GM12874 (cell line): ENCODE measurements around the gene LAMC1.

Experiments
- CTCF ChIP-seq: IDR thresholded peaks from 2 replicates; pipeline ENCODE4 v1.5.1; 2011; ENCODE audit warnings: low read depth, mild to moderate bottlenecking, control low read depth, low read length, moderate library complexity; ENCODE audit not compliant: insufficient read depth

LAMC1 gene

GRCh38 chr1:183173828-183174227, 150.6 kb downstream of the LAMC1 start:
- no peak for TF ChIP-seq CTCF

- no peak for TF ChIP-seq CTCF
Measured at GRCh38 chr1:183175631-183176030, 152.4 kb downstream of the LAMC1 start.

GRCh38 chr1:183178545-183178944, 155.3 kb downstream of the LAMC1 start:
- no peak for TF ChIP-seq CTCF

GRCh38 chr1:183179033-183179432, 155.8 kb downstream of the LAMC1 start:
- TF ChIP-seq CTCF: no peak

GRCh38 chr1:183180218-183180617, 157.0 kb downstream of the LAMC1 start:
- no peak for TF ChIP-seq CTCF

GRCh38 chr1:183180634-183181056, 157.4 kb downstream of the LAMC1 start:
- no peak for TF ChIP-seq CTCF

GRCh38 chr1:183185941-183186490, 162.8 kb downstream of the LAMC1 start, which contains the start of gene LAMC2:
Gene LAMC2 (plus strand): TSS chr1:183186264. CDS start chr1:183186353, 89 bp downstream.
- TF ChIP-seq CTCF: 0 out of 2 replicates have a peak, but pooled peaks have one; percentile 3
